ENCODE measurements around the gene GNGT2.

GRCh38 chr17:49195751-49196150 is 14.6 kb downstream of the GNGT2 start:
- TF ChIP-seq CTCF (IDR thresholded peaks at IDR 0.05; ENCODE audit: poor library complexity) (no peak), EZH2 (IDR thresholded peaks at IDR 0.05; ENCODE audit: borderline replicate concordance) (no peak)
